ENCODE results near the gene TTC32.

Gene TTC32

GRCh38 chr2:19848029-19848750 is 53.6 kb downstream of the TTC32 start:
- DNase-seq, result no peak

GRCh38 chr2:19847486-19847885 is 54.3 kb downstream of the TTC32 start:
- DNase-seq, result no peak

All from activated CD8-positive, alpha-beta memory T cell treated with anti-CD3 and anti-CD28 coated beads, Interleukin-2, amount 50 U/mL, for 4 hours (primary cell).